Activated naive CD4-positive, alpha-beta T cell treated with anti-CD3 and anti-CD28 coated beads for 36 hours (primary cell): ENCODE measurements around the gene FXN. TPM values are rescaled to one million over a fixed set of nuclear protein-coding genes. Genes with fewer than 3 reads are reported as not detected.

ENCODE experiments used
- total RNA-seq, 2 experiments: library from RNA; stranded (reverse); gene quantifications; one replicate each; pipeline ENCODE4 v1.2.3, GENCODE V29; 2021

FXN gene
- total RNA-seq, 2 experiments from 2014 or later = 16.8 to 17.3 TPM

Other genes with a start within 250 kb of the FXN start
- not detected for gene PRKACG, start 21.6 kb upstream of the FXN start, total RNA-seq
- gene TJP2, start 138.5 kb downstream of the FXN start, total RNA-seq = 1 to 10 TPM; 7.6 to 9.1 TPM